Measurements from ENCODE around the gene MAOB. TPM values are rescaled to one million over a fixed set of nuclear protein-coding genes. Genes with fewer than 3 reads are reported as not detected.

Gene MAOB
- total RNA-seq, 2 donors from 2014 or later, result 69.7 to 98.1 TPM

DNA sequence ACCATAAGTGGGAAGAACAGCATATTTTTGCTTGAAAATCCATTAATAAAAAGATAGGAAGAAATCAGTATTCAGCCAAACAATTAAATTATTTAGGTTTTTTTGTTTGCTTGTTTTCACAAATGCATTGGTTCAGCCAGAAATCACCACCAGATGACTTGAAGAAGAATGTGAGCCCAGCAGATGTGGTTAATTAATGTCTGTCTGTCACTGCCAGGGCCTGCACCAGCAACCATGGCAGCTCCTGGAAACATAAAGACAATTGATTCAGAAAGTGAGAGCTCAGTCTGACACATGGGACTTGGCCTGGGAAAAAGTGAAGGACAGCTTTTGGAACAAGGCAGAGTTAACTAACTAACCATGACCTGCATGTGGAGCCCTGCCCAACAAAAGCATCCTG is 74.0 kb downstream of the MAOB start:
- DNase-seq, result no peak
- no peak for ATAC-seq
- intact Hi-C loops (cut with DNase I), result no loop called here

DNA sequence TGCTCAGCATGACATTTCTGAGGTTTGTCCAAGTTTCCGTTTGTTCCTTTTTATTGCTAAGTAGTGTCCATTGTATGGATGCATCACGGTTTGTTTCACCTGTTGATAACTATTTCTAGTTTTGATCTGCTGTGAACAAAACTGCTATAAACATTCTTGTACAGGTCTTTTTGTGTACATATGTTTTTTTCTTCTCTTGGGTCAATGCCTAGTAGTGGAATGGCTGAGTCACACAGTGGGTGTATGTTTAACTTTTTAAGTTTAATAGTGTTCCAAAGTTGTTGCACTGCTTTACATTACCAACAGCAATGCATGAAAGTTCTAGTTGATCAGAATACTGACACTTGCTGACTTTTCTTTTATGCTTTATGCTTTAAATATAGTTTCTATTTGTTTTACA is 76.7 kb downstream of the MAOB start:
- intact Hi-C loops (cut with DNase I), result no loop called here
- no peak for ATAC-seq
- no peak for DNase-seq

DNA sequence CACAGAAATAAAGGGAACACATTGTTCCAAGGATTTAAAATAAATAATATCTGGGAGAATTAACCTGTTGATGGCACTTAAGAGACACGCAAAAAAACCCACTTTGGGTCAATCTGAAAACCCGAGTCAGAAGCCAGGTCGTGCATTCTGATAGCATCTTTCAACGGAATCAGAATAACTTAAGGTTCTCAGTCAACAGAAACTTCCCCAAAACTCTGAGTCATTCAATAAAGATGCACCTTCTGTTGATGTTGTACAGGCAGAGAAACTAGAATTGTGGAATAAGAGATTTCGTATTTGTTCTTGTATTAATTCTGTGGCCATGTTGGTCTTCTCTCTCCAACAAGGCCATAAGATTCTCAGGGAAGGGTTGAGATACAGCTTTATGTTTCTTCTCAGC is 78.2 kb downstream of the MAOB start:
- intact Hi-C loops (cut with DNase I), result no loop called here
- no peak for ATAC-seq
- DNase-seq, result no peak

DNA sequence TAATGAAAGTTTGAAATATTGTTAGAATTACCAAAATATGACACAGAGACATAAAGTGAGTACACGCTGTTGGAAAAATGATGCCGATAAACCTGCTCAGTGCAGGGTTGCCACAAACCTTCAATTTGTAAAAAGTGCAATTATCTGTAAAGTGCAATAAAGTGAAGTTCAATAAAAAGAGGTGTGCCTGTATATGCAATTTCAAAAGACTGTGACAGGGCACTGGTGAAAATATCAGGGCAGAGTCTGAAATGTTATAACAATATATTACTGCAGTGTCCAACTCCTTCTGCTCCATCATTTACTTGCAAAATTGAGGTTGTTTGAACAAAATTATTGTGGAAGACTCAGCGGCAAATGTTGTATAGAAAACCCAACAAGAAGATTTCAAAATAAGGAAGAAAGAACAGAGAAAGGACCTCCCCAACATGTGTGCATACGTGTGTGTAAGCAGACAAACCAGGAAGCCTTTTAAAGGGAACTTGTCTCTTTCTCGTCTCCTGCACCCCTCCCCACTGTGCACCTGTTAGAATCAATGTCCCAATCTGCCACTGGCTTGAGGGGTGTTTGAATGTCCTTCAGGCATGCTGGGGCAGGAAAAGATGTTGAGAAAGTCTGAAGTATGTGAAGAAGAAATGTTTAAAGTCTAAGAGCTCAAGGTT is 96.2 kb downstream of the MAOB start:
- DNase-seq, result no peak
- intact Hi-C loops (cut with DNase I), result no loop called here
- no peak for ATAC-seq

DNA sequence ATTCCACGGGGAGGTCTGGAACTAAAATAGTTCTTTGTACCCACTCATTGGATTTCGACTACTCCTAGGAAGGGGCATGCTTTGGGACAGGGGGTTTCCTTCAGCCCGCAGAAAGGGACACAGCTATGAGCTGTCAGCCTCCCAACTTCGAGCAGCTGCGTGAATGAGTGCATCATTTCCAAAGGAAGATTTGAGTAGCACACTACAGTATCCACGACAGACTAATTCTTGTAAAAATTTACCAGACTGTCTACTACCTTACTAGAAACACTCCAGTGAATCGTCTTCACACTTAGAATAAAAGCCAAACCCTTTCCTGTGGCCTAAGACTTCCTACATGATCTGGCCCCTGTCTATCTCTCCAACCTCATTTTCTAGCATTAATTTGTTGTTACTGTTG is 124.2 kb downstream of the MAOB start:
- ATAC-seq, result no peak
- intact Hi-C loops (cut with DNase I), result no loop called here
- no peak for DNase-seq

DNA sequence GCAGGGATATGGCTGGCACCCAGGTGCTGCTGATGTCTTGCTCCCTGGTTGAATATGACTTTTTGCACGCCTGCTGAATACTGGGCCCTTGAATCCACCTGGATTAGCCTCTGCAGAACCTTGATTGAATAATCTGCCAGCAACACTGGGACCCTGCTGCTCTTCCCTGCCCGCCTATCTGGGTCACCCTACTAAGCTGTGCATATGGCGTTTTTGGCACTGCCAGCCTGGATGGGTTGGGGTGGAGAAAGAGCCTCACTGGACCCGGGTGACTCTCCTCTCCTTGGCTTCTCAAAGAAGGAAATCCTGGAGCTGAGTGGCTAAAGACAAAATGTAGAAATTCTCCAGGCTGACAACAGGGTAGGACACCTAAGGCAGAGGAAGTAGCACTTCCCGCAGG is 126.2 kb downstream of the MAOB start:
- intact Hi-C loops (cut with DNase I), result no loop called here
- ATAC-seq (no peak), DNase-seq (no peak)

DNA sequence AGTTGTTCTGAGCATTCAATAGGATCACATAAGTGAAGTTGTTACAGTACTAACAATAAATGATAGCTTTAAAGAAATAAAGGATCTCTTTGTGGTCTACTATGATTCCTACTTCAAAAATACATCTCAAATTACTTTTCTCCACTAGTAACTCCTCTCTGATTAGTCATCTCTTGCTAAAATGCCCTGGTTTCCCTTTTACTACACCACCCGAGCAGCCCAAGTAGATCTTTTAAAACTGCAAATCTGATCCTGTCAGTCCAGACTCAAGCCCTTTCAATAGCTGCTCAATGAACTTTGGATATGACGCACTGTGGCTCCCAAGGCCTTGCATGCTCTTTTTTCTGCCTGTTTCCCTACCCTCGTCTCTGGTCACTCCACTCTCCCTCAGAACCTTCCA is 128.6 kb downstream of the MAOB start:
- DNase-seq, result no peak
- intact Hi-C loops (cut with DNase I), result loop anchor here in 1 of 2 donors (5.0 kb wide), 1 partner anchor 191 kb away; no protein-coding TSS in a partner anchor
- no peak for ATAC-seq

DNA sequence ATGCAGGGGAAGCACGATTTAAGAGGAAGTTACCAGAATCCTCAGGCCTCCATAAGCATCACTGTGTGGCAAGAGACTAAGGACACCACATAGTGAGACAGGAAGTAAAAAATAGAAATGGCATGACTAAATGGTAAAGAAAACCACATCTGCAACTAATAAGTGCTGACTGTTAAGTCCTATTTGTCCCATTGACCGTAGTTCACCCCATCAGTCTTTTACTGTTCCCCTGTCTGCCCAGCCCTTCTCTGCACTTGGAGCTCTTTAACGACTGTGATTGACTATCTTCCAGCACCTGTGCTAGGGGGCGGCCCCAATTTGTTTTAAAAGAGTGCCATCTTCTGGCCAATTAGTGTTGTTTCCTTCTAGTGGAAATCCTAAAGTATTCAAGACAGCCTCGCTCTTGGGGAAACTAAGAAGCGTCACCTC is 132.0 kb downstream of the MAOB start:
- ATAC-seq, result peak; percentile 77 to 91
- intact Hi-C loops (cut with DNase I), result loop anchor here (1.0 to 5.0 kb wide), 2 partner anchors 188 to 190 kb away; no protein-coding TSS in a partner anchor
- peak; percentile 31 for DNase-seq

DNA sequence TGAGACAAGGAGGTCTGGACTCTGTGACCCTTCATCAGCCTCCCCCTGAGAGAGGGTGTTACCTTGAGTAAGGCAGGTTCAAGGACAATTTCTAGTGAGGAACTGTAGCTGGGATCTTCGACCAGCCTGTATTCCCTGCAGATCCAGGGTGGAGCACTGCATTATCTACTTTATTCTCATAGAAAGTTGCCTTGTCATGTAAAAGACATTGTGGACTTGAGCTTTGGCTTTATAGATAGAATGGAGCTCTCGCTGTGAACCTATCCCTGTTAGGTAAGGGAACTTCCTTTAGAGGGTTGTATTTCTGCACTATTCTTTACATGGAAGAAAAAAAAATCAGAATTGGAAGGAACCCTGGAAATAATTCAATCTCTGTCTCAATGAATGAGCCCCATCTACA is 134.8 kb downstream of the MAOB start:
- no peak for ATAC-seq
- no peak for DNase-seq
- intact Hi-C loops (cut with DNase I), result no loop called here

DNA sequence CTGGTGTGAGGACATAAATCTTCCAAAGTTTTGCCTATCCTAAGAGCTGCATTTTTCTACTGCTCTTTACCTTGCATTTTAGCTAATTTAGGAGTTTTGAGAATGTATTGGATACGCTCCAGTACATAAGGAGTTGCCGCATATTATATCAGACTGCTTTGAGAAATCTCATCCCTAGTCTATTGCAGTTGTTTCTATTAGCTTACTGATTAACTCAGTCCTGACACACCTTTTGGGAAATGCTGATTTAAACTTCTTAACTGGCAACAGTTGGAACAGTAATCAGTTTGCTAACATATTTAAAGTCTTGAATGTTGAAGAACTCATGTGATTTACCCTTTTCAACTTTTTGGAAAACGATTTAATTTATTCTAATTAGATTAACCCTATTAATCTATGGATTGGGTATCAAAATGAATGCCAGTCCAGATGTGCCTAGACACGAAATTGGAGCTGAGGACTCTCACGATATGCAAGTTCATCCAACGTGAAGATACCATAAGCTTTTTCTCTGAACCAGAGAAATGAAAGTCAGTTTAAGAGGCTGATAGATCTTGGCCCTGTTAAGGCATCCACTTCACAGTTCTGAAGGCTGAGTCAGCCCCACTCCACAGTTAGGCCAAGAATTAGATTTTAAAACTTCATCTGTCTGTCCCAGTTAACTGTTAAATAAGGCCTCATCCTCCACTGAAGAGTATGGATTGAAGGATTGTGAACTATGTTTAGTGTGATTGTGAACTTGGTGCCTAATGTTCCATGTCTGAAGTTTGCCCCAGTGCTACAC is 136.1 kb downstream of the MAOB start:
- DNase-seq (no peak), ATAC-seq (peak in 1 of 2 donors; percentile 33)
- intact Hi-C loops (cut with DNase I), result no loop called here

DNA sequence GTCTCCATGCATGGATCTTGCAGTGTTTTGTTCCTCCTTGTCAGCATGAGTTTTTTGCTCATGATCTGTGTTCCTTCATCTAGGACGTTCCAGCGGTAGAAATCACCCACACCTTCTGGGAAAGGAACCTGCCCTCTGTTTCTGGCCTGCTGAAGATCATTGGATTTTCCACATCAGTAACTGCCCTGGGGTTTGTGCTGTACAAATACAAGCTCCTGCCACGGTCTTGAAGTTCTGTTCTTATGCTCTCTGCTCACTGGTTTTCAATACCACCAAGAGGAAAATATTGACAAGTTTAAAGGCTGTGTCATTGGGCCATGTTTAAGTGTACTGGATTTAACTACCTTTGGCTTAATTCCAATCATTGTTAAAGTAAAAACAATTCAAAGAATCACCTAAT is 138.0 kb downstream of the MAOB start:
- ATAC-seq (no peak), DNase-seq (no peak)
- intact Hi-C loops (cut with DNase I), result no loop called here

DNA sequence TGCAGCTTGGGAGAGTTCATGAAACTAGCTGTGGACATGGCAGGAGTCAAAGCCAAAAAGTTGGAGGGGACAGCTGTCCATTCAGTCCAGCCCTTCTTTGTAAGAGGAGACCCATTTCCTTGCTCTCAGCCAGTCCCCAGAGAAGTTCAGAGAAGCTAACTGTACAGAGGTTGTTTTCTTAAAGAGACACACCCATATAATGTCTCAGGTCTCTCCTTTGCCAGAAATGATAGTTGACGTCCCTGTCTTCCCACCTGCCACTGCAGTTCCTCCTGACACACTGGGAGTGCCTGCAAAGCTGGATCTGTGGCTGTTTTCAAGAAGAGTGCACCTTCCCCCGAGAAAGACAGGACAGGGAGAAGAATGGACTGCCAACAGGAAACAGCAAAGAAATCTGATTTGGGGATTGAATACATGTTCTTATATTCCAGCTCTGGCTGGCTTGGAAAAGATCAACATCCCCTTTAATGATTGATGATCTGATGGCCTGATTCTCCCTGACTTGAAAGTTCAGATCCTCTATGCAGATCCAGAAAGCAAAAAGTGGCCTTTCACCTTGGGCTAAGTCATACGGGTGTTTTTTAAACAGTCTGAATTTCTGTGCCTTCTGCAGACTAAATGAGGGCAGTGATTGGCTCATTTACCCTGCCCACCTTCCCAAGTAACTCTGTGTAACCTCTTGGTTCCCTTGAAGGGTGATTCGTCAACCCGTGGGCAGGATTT is 139.0 kb downstream of the MAOB start:
- DNase-seq (no peak), ATAC-seq (no peak)
- intact Hi-C loops (cut with DNase I), result loop anchor here in 1 of 2 donors (2.0 kb wide), 1 partner anchor 88 kb away; no protein-coding TSS in a partner anchor

DNA sequence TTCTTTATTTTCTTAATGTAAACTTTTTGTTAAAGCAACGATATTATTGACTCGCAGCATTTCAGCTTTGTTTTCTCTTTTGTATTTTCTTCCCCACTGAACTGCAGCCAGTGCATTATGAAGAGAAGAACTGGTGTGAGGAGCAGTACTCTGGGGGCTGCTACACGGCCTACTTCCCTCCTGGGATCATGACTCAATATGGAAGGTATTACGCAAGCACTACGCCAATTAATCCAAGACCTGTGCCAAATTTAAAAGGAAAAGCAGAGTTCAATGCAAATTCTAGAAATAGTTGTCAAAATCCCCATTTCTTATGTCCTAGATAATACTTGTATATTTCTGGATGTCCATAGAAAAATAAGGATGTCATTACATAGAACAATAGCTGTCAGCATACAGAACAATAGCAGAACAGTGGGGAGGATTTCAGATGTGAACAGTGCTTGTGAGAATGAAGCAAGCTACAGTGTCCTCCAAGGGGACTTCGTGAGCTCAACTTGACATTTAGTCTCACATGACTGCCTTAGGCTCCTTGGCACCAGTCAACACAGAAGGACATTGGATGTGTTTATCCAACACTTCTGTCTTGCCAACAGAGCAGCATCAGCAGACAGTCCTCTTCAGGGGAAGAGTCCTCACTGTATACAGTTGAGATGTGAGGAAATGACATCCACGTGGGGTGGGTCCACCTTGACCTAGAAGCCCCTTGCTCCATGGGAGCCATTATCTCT is 140.2 kb downstream of the MAOB start:
- DNase-seq, result peak; percentile 22
- intact Hi-C loops (cut with DNase I), result loop anchor here in 1 of 2 donors (2.0 kb wide), 1 partner anchor 87 kb away; no protein-coding TSS in a partner anchor
- ATAC-seq, result peak; percentile 83 to 91

DNA sequence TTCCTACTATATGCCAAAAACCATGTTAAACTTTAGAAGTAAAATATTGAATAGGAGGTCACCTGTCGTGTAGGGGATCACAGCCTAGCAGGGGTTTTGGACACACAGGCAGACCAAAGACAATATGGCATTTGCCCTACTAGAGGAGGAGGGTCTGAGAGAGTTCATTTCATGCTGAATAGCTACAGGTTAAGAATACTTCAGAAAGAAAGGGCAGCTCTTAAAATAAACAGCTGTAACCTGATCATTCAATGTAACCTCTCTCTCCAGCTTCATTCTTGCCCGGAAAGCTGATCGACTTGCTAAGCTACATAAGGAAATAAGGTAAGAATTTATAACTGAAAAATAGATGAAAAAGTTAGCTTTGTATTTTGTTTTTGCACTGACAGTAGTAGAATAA is 146.3 kb downstream of the MAOB start:
- intact Hi-C loops (cut with DNase I), result no loop called here
- ATAC-seq, result no peak
- DNase-seq, result no peak

DNA sequence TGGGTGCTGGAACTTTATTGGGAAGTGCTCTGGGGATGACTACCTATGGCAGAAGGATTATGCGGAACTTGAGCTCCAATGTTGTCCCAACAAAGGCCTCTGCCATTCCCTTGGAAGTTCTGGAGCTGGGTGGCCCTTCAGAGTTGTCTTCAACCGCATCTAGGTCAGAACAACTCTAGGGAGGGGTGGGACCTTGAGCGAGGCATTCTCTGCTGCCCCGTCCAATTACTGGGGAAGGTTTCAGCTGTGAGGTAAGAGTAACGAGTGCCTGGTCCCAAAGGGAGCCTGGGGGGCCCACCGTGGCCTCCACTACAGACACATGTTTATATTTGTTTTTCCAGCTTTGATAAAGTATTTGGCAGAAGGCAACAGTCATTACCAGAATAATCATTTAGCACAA is 146.7 kb downstream of the MAOB start:
- ATAC-seq, result no peak
- DNase-seq, result no peak
- intact Hi-C loops (cut with DNase I), result no loop called here

DNA sequence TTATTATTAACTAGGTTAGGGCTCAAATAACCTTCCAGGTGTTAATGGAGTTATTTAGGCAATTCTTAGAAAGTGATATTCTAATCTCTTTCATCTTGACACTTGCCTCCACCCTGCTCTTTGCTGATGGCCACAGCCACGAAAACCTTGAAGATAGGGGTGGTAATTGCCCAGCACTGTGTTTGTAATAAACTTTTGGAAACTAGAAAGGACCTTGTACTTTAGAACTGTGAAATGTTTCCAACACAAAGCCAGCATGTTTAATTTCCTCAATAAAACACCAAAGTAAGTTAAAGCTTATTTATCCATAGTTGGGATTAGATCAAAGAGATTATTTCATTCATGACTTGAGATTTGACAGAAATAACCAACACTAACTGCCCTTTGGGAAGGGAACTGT is 147.8 kb downstream of the MAOB start:
- intact Hi-C loops (cut with DNase I), result no loop called here
- no peak for ATAC-seq
- DNase-seq, result no peak

DNA sequence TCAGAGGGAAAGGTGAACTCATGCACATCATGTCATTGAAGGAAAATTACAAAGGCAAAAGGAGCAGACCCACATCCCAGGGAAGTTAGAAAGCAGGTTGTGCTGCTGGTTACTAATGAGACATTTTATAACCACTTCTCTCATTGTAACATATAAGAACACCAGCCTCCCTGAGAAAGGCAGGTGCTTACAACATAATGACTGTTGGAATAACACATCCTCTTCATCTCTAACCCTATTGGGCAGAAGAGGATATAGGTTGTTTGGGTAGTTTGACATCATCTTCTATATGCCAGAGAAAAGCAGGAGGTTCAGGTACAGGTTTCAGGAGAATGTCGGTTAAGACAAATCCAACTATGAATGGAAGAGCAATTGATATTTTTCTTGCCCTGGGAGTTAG is 148.6 kb downstream of the MAOB start:
- no peak for ATAC-seq
- no peak for DNase-seq
- intact Hi-C loops (cut with DNase I), result no loop called here

DNA sequence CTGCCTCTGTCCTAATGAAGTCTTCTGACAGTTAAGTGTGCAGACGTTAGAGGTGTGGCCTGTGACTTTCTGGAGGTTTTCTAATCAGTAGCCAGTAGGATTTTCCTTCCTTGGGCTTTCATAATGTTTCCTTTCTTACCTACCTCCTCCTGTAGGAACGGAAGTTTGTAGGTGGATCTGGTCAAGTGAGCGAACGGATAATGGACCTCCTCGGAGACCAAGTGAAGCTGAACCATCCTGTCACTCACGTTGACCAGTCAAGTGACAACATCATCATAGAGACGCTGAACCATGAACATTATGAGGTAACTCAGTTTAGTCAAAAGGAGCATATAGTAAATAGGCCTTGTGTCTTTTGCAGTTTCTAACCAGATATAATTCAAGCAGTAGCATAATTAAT is 151.2 kb downstream of the MAOB start:
- intact Hi-C loops (cut with DNase I), result no loop called here
- ATAC-seq, result no peak
- DNase-seq, result no peak

DNA sequence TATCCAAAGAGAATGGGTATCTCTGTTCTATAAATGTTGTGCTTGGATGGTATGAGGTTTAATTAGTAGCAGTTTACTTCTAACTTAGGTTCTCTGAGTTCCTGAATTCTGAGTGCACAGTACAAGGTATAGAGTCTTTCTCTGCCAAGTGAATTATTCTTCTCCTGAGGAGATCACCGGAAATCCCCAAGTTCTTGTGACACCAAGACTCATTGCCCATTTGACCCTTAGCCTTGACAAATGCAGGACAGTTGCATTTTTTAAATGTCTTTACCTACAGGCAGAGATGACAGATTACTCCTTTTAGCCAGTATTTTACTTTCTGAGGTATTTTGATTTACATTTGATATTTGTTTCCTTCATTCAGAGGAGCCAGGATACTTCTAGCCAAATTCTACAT is 153.3 kb downstream of the MAOB start:
- intact Hi-C loops (cut with DNase I), result no loop called here
- DNase-seq (no peak), ATAC-seq (no peak)

Measured in left cardiac atrium (tissue), 4 donors.